BLaER1 treated with 17β-estradiol and CSF1 and Interleukin-3, amounts not matched to agents 10 nM and 100 nM (cell line): ENCODE measurements around the gene H2AZ2.
A peak's percentile ranks its signal among the peaks of the same experiment; 100 is the strongest.
"Not testable (repeated sequence)": the region's sequence is repeated elsewhere in the genome, so short reads cannot be mapped to it uniquely, and the experiment has no call there.

Source experiments
- H3K27ac ChIP-seq, 11 experiments: shearing (Covaris generic); formaldehyde crosslinking; 2 replicates each; pipeline ENCODE4 v1.8.1; 2022
- H3K27me3 ChIP-seq, 11 experiments: shearing (Covaris generic); formaldehyde crosslinking; 2 replicates each; pipeline ENCODE4 v1.8.1; 2022
- H3K36me3 ChIP-seq, 11 experiments: shearing (Covaris generic); formaldehyde crosslinking; 2 replicates each; pipeline ENCODE4 v1.8.1; 2022
- H3K4me1 ChIP-seq, 10 experiments: shearing (Covaris generic); formaldehyde crosslinking; 2 replicates each; pipeline ENCODE4 v1.8.1; 2022
- H3K4me2 ChIP-seq, 11 experiments: shearing (Covaris generic); formaldehyde crosslinking; 2 replicates each; pipeline ENCODE4 v1.8.1; 2022
- H3K4me3 ChIP-seq, 10 experiments: shearing (Covaris generic); formaldehyde crosslinking; 2 replicates each; pipeline ENCODE4 v1.8.1; 2022
- H3K9ac ChIP-seq, 11 experiments: shearing (Covaris generic); formaldehyde crosslinking; 2 replicates each; pipeline ENCODE4 v1.8.1; 2022
- H3K9me3 ChIP-seq, 11 experiments: shearing (Covaris generic); formaldehyde crosslinking; replicated peaks in 1 of 11; 2 replicates each; pipeline ENCODE4 v1.8.1; 2022
- H4K20me1 ChIP-seq, 11 experiments: shearing (Covaris generic); formaldehyde crosslinking; 2 replicates each; pipeline ENCODE4 v1.8.1; 2022
- Cebpa-rat ChIP-seq, 11 experiments: shearing (Covaris generic); IDR thresholded peaks; 2 replicates each; pipeline ENCODE4 v1.8.1; 2022

Gene H2AZ2

GRCh38 chr7:44789990-44790389, 57.9 kb downstream of the H2AZ2 start:
- no peak overlapping the region for H3K27ac ChIP-seq
- H4K20me1 ChIP-seq = no peaks in the 10 kb centered on the region
- H3K4me3 ChIP-seq = no peak overlapping the region
- H3K27me3 ChIP-seq = no peaks in the 10 kb centered on the region
- no peaks in the 10 kb centered on the region for H3K36me3 ChIP-seq
- H3K4me1 ChIP-seq = peaks cover 0 to 12% (median 5%) of the 10 kb centered on the region in 10 experiments; a peak in 10 of 20 replicates
- no peak overlapping the region for H3K4me2 ChIP-seq
- no peak overlapping the region for H3K9ac ChIP-seq
- TF ChIP-seq Cebpa-rat (IDR thresholded peaks at IDR 0.05) = no peak
- peaks cover 0 to 5% (median 0%) of the 10 kb centered on the region in 11 experiments; a peak in 3 of 22 replicates for H3K9me3 ChIP-seq

- peaks cover 15 to 27% (median 20%) of the 10 kb centered on the region in 11 experiments for H3K9me3 ChIP-seq
- H3K4me1 ChIP-seq = peaks cover 0 to 12% (median 4%) of the 10 kb centered on the region in 10 experiments; a peak in 8 of 20 replicates
- H3K27me3 ChIP-seq = no peaks in the 10 kb centered on the region
- TF ChIP-seq Cebpa-rat (IDR thresholded peaks at IDR 0.05) = no peak
- no peak overlapping the region for H3K4me3 ChIP-seq
- H3K27ac ChIP-seq = no peak overlapping the region
- H4K20me1 ChIP-seq = no peaks in the 10 kb centered on the region
- no peak overlapping the region for H3K4me2 ChIP-seq
- no peaks in the 10 kb centered on the region; a peak in 1 of 22 replicates for H3K36me3 ChIP-seq
- H3K9ac ChIP-seq = no peak overlapping the region
Observed at GRCh38 chr7:44787762-44788161, 60.1 kb downstream of the H2AZ2 start.

DNA sequence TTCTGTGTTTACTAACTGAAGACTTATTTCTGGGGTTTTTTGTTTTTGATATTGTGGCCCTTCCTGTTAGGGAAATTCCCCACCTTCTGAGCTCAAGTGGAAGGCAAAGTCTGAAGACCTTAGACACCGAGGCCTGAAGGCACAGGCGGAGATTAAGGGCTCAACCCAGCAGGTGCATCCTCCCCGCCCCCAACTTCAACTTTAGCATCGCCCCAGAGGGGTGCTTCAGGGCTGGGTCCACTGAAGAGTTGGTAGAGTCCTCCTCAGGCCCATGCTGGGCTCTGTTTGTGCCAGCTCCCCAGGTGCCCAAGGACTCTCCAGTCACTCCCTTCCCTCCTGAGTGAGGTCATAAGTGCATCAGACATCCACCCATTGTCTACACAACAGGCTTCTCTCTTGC, 60.8 kb downstream of the H2AZ2 start:
- no peak for TF ChIP-seq Cebpa-rat (IDR thresholded peaks at IDR 0.05)
- H3K36me3 ChIP-seq = no peaks in the 10 kb centered on the region; a peak in 1 of 22 replicates

GRCh38 chr7:44785218-44785617, 62.7 kb downstream of the H2AZ2 start:
- H3K4me3 ChIP-seq, H4K20me1 ChIP-seq, H3K9ac ChIP-seq, H3K4me2 ChIP-seq, H3K27ac ChIP-seq, H3K36me3 ChIP-seq, H3K27me3 ChIP-seq: not testable (repeated sequence)
- Histone ChIP-seq H3K4me1 (peaks cover 0 to 12% (median 4%) of the 10 kb centered on the region in 10 experiments; a peak in 8 of 20 replicates), H3K9me3 (peaks cover 16 to 35% (median 25%) of the 10 kb centered on the region in 11 experiments)

More for the DNA sequence above, 60.8 kb downstream of the H2AZ2 start:
- peak overlapping the region in 5 of 11 experiments; percentile 33 to 45 (median 42); a peak in 9 of 22 replicates for H3K4me2 ChIP-seq
- H3K9ac ChIP-seq = no peak overlapping the region
- H3K27me3 ChIP-seq = no peaks in the 10 kb centered on the region
- H3K27ac ChIP-seq = no peak overlapping the region
- H3K4me3 ChIP-seq = no peak overlapping the region
- peaks cover 0 to 12% (median 4%) of the 10 kb centered on the region in 10 experiments; a peak in 8 of 20 replicates for H3K4me1 ChIP-seq
- peaks cover 16 to 34% (median 25%) of the 10 kb centered on the region in 11 experiments for H3K9me3 ChIP-seq
- no peaks in the 10 kb centered on the region for H4K20me1 ChIP-seq

DNA sequence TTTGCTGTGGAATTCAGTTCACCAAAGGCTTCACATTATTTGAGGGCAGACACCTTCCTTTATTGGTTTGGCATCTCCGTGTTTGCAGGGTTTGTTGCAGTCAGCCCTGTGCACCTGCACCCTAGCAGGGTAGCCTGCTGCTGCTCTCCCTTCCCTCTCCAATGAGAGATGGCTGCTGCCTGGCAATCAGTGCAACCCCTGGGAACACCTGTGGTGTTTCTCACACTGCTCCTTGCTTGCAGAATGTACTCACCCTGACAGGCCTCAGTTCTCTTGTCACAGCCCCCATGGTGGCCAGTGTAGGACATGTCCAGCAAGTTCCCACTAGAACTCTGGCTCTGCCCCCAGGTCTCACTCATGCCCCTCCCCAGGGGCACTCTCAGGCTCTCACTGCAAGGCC, 63.5 kb downstream of the H2AZ2 start:
- Histone ChIP-seq H4K20me1 (no peaks in the 10 kb centered on the region), H3K27me3 (no peaks in the 10 kb centered on the region)
- no peak for TF ChIP-seq Cebpa-rat (IDR thresholded peaks at IDR 0.05)

DNA sequence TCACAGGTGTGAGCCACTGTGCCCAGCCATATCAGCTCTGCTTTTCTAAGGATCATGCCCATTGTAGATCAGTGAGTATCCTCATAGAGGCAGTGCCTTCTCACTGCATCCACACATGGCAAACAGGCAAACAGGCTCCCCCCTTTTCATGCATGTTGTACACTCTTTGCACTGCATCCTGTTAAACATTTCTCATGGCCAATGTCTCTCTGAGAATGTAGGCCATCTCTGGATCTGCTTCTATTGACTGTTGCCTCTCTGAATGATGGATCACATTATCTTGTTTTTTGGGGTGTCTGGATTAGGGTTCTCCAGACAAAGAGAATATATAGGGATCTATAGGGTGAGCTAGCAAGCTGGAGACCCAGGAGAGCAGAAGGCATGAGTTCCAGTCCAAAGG, 64.5 kb downstream of the H2AZ2 start:
- H3K36me3 ChIP-seq = no peaks in the 10 kb centered on the region; a peak in 1 of 22 replicates
- no peak overlapping the region for H3K9ac ChIP-seq

More for the DNA sequence above, 63.5 kb downstream of the H2AZ2 start:
- peaks cover 16 to 35% (median 25%) of the 10 kb centered on the region in 11 experiments for H3K9me3 ChIP-seq
- H3K27ac ChIP-seq = no peak overlapping the region
- H3K9ac ChIP-seq = no peak overlapping the region
- peaks cover 0 to 12% (median 4%) of the 10 kb centered on the region in 10 experiments; a peak in 8 of 20 replicates for H3K4me1 ChIP-seq
- no peak overlapping the region for H3K4me3 ChIP-seq
- H3K36me3 ChIP-seq = no peaks in the 10 kb centered on the region; a peak in 1 of 22 replicates
- H3K4me2 ChIP-seq = no peak overlapping the region

GRCh38 chr7:44782460-44782859, 65.4 kb downstream of the H2AZ2 start:
- Histone ChIP-seq H3K4me3 (no peak overlapping the region), H3K4me1 (peaks cover 0 to 10% (median 4%) of the 10 kb centered on the region in 10 experiments; a peak in 8 of 20 replicates), H3K27ac (no peak overlapping the region), H3K36me3 (no peaks in the 10 kb centered on the region; a peak in 1 of 22 replicates), H3K27me3 (no peaks in the 10 kb centered on the region), H3K9ac (no peak overlapping the region), H3K9me3 (peaks cover 16 to 35% (median 25%) of the 10 kb centered on the region in 11 experiments), H4K20me1 (no peaks in the 10 kb centered on the region), H3K4me2 (no peak overlapping the region)
- no peak for TF ChIP-seq Cebpa-rat (IDR thresholded peaks at IDR 0.05)

More for the DNA sequence above, 64.5 kb downstream of the H2AZ2 start:
- Histone ChIP-seq H3K4me2 (no peak overlapping the region), H3K4me1 (peaks cover 0 to 12% (median 4%) of the 10 kb centered on the region in 10 experiments; a peak in 8 of 20 replicates), H3K9me3 (peaks cover 16 to 35% (median 25%) of the 10 kb centered on the region in 11 experiments), H3K27ac (no peak overlapping the region), H4K20me1 (no peaks in the 10 kb centered on the region), H3K27me3 (no peaks in the 10 kb centered on the region), H3K4me3 (no peak overlapping the region)
- TF ChIP-seq Cebpa-rat (IDR thresholded peaks at IDR 0.05) = no peak
